Activated CD8-positive, alpha-beta memory T cell treated with anti-CD3 and anti-CD28 coated beads, Interleukin-2, amount 10 ng/mL, durations not matched to agents 7 days and 5 days (primary cell): ENCODE data around the gene NAGLU. TPM values are rescaled to one million over a fixed set of nuclear protein-coding genes. Genes with fewer than 3 reads are reported as not detected.
"Not testable (repeated sequence)": the region's sequence is repeated elsewhere in the genome, so short reads cannot be mapped to it uniquely, and the experiment has no call there.

Source experiments
- ATAC-seq: fragments of 150-1000 bp; cut with Tn5 transposase; one replicate; pipeline ENCODE4 v1.10.0; 2021; ENCODE audit warnings: moderate library complexity
- CTCF ChIA-PET: fragments of 350-600 bp; sonication (Branson Sonifier 250); formaldehyde crosslinking; loops from one replicate; lab custom pipeline; 2021; ENCODE audit warnings: antibody characterized with exemption; lab: Charles Lee
- DNase-seq: peaks from one replicate; pipeline ENCODE4 v3.0.0-alpha.2; 2020
- H3K27ac Mint-ChIP-seq: one replicate; pipeline ENCODE4 v1.8.0; 2021; ENCODE audit warnings: mild to moderate bottlenecking, mixed read lengths
- H3K27me3 Mint-ChIP-seq: one replicate; pipeline ENCODE4 v1.8.0; 2021; ENCODE audit warnings: mixed read lengths
- H3K36me3 Mint-ChIP-seq: one replicate; pipeline ENCODE4 v1.8.0; 2021; ENCODE audit warnings: mild to moderate bottlenecking, mixed read lengths
- H3K4me1 Mint-ChIP-seq: one replicate; pipeline ENCODE4 v1.8.0; 2021; ENCODE audit warnings: mixed read lengths
- H3K4me3 Mint-ChIP-seq: one replicate; pipeline ENCODE4 v1.8.0; 2021; ENCODE audit warnings: mild to moderate bottlenecking, moderate library complexity, mixed read lengths
- H3K9me3 Mint-ChIP-seq: one replicate; pipeline ENCODE4 v1.8.0; 2022; ENCODE audit warnings: low read depth, mixed read lengths
- total RNA-seq, 2 experiments: library from RNA; stranded (reverse); gene quantifications; one replicate each; pipeline ENCODE4 v1.2.3, GENCODE V29; 2021

The NAGLU gene
- total RNA-seq, 2 experiments from 2014 or later: 18.2 to 19.4 TPM

- Mint-ChIP-seq H3K36me3 (peaks cover 11% of the 10 kb centered on the region), H3K27ac (no peak overlapping the region), H3K9me3 (no peaks in the 10 kb centered on the region), H3K4me1 (peaks cover 41% of the 10 kb centered on the region), H3K27me3 (peaks cover 5% of the 10 kb centered on the region), H3K4me3 (no peak overlapping the region)
- ATAC-seq: no peak
- no peak for DNase-seq
- CTCF ChIA-PET: interaction anchor here (1.0 to 3.5 kb wide), 2 partner anchors 11 kb away, joined by 5 to 24 read pairs; no protein-coding TSS in a partner anchor
These were observed 2.4 kb downstream of the NAGLU start for GRCh38 chr17:42538482-42538881.

DNA sequence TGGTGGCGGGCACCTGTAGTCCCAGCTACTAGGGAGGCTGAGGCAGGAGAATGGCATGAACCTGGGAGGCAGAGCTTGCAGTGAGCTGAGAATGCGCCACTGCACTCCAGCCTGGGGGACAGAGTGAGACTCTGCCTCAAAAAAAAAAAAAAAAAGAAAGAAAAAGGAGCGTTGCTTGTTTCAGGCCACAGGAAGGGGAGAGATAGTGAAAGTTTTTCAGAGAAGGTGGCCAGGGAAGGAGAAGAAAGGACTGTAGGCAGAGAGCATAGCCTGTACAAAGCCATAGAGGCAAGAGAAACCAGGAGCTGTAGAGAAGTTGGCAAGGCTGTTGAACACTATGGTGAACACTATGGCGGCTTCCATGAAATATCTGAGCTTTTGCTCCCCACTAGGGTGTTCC lies 4.5 kb downstream of the NAGLU start:
- Mint-ChIP-seq H3K4me1 (peaks cover 37% of the 10 kb centered on the region), H3K27ac (peak overlapping the region; percentile 34), H3K36me3 (peaks cover 11% of the 10 kb centered on the region)
- not testable (repeated sequence) for ATAC-seq, DNase-seq, H3K27me3 Mint-ChIP-seq, H3K4me3 Mint-ChIP-seq, H3K9me3 Mint-ChIP-seq
- CTCF ChIA-PET: interaction anchor here (1.1 to 2.0 kb wide), 6 partner anchors 10 to 38 kb away, joined by 3 to 10 read pairs (median 5); no protein-coding TSS in a partner anchor

DNA sequence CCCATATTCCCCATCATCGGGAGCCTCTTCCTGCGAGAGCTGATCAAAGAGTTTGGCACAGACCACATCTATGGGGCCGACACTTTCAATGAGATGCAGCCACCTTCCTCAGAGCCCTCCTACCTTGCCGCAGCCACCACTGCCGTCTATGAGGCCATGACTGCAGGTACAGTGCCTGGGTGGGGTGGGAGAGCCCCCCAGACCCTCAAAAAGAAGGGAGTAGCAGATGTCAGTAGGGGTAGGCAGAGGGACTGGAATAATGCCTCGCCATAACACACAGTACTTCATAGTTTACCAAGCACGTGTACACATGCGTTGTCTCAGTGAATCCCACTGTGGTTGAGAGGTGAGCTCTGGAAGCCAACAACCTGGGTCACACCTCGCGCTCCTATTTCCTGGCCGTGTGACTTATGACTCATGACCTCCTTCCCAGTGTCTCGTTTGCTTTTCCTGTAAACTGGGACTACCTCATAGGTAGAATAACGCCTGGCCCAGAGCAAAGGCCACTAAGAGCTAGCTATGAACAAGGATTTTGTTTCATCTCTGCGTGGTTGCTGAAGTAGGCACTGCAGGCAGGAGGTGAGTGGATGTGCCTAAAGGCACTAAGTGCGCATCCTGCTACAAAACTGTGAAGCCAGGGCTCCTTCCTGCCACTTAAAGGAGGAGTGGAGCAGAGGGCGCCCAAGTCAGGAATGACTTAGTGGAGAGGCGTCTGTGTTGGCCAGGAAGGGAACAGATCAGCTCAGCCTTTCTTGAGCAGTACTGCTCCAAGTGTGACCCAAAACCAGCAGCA lies 5.2 kb downstream of the NAGLU start:
- CTCF ChIA-PET: interaction anchor here (1.1 to 2.1 kb wide), 8 partner anchors 11 to 37 kb away, joined by 3 to 10 read pairs (median 5); partner anchors contain the start of gene PSMC3IP
- H3K9me3 Mint-ChIP-seq: no peaks in the 10 kb centered on the region
- H3K4me3 Mint-ChIP-seq: no peak overlapping the region
- peaks cover 35% of the 10 kb centered on the region for H3K4me1 Mint-ChIP-seq
- H3K27ac Mint-ChIP-seq: peak overlapping the region; percentile 54
- no peaks in the 10 kb centered on the region for H3K27me3 Mint-ChIP-seq
- DNase-seq (no peak), ATAC-seq (no peak)
- H3K36me3 Mint-ChIP-seq: peaks cover 11% of the 10 kb centered on the region

GRCh38 chr17:42543190-42544079 lies 7.4 kb downstream of the NAGLU start:
- Mint-ChIP-seq H3K27me3 (no peaks in the 10 kb centered on the region), H3K27ac (no peak overlapping the region), H3K9me3 (no peaks in the 10 kb centered on the region), H3K36me3 (peaks cover 11% of the 10 kb centered on the region), H3K4me3 (no peak overlapping the region), H3K4me1 (peaks cover 21% of the 10 kb centered on the region)
- ATAC-seq (no peak), DNase-seq (no peak)
- CTCF ChIA-PET: interaction anchor here (0.7 kb wide), 2 partner anchors 13 to 16 kb away, joined by 3 read pairs; no protein-coding TSS in a partner anchor

DNA sequence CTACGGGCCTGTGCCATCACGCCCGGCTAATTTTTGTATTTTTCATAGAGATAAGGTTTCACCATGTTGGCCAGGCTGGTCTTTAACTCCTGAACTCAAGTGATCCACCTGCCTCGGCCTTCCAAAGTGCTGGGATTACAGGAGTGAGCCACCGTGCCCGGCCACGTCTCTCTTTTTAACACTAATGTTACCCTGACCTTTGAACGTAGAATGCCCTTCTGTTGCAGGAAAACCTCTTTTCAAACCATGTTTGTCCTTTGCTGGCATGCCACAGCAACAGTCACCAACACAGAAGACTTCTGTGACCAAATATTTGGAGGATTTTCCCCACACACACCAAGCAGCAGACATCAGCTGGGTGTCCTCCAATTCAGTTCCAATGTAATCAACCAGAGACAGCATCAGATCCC lies 8.8 kb downstream of the NAGLU start:
- Mint-ChIP-seq H3K27me3 (no peaks in the 10 kb centered on the region), H3K4me3 (no peak overlapping the region), H3K9me3 (no peaks in the 10 kb centered on the region), H3K27ac (no peak overlapping the region), H3K36me3 (peaks cover 5% of the 10 kb centered on the region), H3K4me1 (peaks cover 23% of the 10 kb centered on the region)
- CTCF ChIA-PET: interaction anchor here (2.2 kb wide), 1 partner anchor 13 kb away, joined by 6 read pairs; no protein-coding TSS in a partner anchor
- ATAC-seq (no peak), DNase-seq (no peak)

- not testable (repeated sequence) for H3K36me3 Mint-ChIP-seq, DNase-seq, ATAC-seq, H3K27ac Mint-ChIP-seq, H3K27me3 Mint-ChIP-seq, H3K9me3 Mint-ChIP-seq, H3K4me3 Mint-ChIP-seq
- CTCF ChIA-PET: interaction anchor here (0.9 to 2.2 kb wide), 3 partner anchors 14 to 107 kb away, joined by 3 to 6 read pairs (median 4); partner anchors contain the start of gene PSMC3IP
- H3K4me1 Mint-ChIP-seq: peaks cover 18% of the 10 kb centered on the region
These were observed 9.9 kb downstream of the NAGLU start for GRCh38 chr17:42545755-42546505.

- CTCF ChIA-PET: interaction anchor here (0.8 to 2.2 kb wide), 4 partner anchors 15 to 31 kb away, joined by 3 to 13 read pairs (median 5); partner anchors contain the start of genes MLX and PSMC3IP
- Mint-ChIP-seq H3K4me1 (peaks cover 12% of the 10 kb centered on the region), H3K4me3 (no peak overlapping the region)
These were observed 11.0 kb downstream of the NAGLU start for GRCh38 chr17:42547001-42547461.

DNA sequence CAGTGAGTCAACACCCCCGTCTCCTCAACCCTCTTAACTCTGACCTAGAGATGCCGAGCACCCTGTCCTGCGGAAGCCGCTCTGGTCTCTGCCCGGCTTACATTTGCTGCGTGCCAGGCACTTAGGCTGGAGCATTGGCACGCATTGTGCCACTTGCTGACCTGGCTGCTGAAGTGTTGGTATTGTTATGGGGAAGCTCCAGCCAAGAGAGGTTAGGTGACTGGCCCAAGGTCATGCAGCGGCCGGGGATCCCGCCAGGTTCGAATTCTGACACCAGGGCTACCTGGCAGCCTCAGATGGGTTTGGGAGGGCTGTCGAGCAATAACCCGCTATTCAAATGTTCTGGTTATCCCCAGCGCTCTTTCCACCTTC lies 11.6 kb downstream of the NAGLU start:
- no peak overlapping the region for H3K4me3 Mint-ChIP-seq
- peaks cover 14% of the 10 kb centered on the region for H3K4me1 Mint-ChIP-seq
- CTCF ChIA-PET: interaction anchor here (0.8 to 2.0 kb wide), 10 partner anchors 11 to 216 kb away, joined by 3 to 14 read pairs (median 6); partner anchors contain the start of genes MLX, NAGLU and PSMC3IP
- DNase-seq (no peak), ATAC-seq (no peak)
- H3K9me3 Mint-ChIP-seq: no peaks in the 10 kb centered on the region
- H3K36me3 Mint-ChIP-seq: no peaks in the 10 kb centered on the region
- H3K27ac Mint-ChIP-seq: no peak overlapping the region
- no peaks in the 10 kb centered on the region for H3K27me3 Mint-ChIP-seq

More at GRCh38 chr17:42547001-42547461, 11.0 kb downstream of the NAGLU start:
- Mint-ChIP-seq H3K27ac (no peak overlapping the region), H3K36me3 (no peaks in the 10 kb centered on the region), H3K27me3 (no peaks in the 10 kb centered on the region), H3K9me3 (no peaks in the 10 kb centered on the region)
- no peak for DNase-seq
- ATAC-seq: no peak

- peak; percentile 89 for ATAC-seq
- peaks cover 1% of the 10 kb centered on the region for H3K36me3 Mint-ChIP-seq
- H3K27me3 Mint-ChIP-seq: no peaks in the 10 kb centered on the region
- H3K4me3 Mint-ChIP-seq: peak overlapping the region; percentile 43
- H3K9me3 Mint-ChIP-seq: no peaks in the 10 kb centered on the region
- H3K27ac Mint-ChIP-seq: no peak overlapping the region
- H3K4me1 Mint-ChIP-seq: peaks cover 14% of the 10 kb centered on the region
- DNase-seq: peak; percentile 87
- CTCF ChIA-PET: interaction anchor here (0.7 to 2.0 kb wide), 14 partner anchors 9 to 215 kb away, joined by 3 to 14 read pairs (median 4); partner anchors contain the start of genes MLX, NAGLU, PLEKHH3 and PSMC3IP
These were observed 12.2 kb downstream of the NAGLU start for GRCh38 chr17:42548070-42548837.

DNA sequence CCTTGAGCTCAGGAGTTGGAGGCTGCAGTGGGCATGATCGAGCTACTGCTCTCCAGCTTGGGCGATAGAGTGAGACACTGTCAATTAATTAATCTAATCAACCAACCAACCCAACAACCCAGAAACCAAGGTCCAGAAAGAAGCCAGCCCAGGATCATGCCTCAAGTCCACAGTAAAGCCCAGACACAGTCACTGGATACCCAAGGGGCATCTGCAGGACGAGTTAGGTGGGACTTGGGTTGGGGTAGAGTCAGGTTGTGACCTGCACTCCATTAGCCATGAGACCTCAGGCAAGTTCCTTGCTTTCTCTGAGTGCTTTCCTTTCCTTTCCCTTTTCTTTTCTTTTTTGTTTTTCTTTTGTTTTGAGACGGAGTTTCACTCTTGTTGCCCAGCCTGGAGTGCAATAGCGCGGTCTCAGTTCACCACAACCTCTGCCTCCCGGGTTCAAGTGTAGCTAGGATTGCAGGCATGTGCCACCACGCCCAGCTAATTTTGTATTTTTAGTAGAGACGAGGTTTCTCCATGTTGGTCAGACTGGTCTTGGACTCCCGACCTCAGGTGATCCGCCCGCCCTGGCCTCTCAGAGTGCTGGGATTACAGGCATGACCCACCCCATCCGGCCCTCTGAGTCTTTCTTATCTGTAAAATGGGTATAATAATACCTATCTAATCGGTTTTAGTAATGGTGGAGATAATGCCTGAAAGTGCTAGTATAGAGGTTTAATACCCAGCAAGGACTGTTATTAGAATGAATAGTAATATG lies 13.1 kb downstream of the NAGLU start:
- ATAC-seq: no peak
- Mint-ChIP-seq H3K27me3 (no peaks in the 10 kb centered on the region), H3K36me3 (peaks cover 1% of the 10 kb centered on the region), H3K9me3 (no peaks in the 10 kb centered on the region), H3K27ac (peak overlapping the region; percentile 2), H3K4me1 (peaks cover 20% of the 10 kb centered on the region), H3K4me3 (peak overlapping the region; percentile 43)
- DNase-seq: no peak
- CTCF ChIA-PET: interaction anchor here (1.0 to 2.0 kb wide), 10 partner anchors 10 to 214 kb away, joined by 3 to 14 read pairs (median 6); partner anchors contain the start of genes MLX, NAGLU and PSMC3IP

- ATAC-seq, H3K36me3 Mint-ChIP-seq, DNase-seq, H3K27me3 Mint-ChIP-seq, H3K9me3 Mint-ChIP-seq: not testable (repeated sequence)
- CTCF ChIA-PET: interaction anchor here (2.4 kb wide), 1 partner anchor 11 kb away, joined by 6 read pairs; no protein-coding TSS in a partner anchor
- peak within 1 kb of the TSS; percentile 92 for H3K27ac Mint-ChIP-seq
- peaks cover 30% of the 10 kb centered on the region for H3K4me1 Mint-ChIP-seq
- peak within 1 kb of the TSS; percentile 85 for H3K4me3 Mint-ChIP-seq
These were observed 16.7 kb downstream of the NAGLU start, which contains the start of gene HSD17B1 for GRCh38 chr17:42552736-42553135. TSS of gene HSD17B1 (plus strand) at chr17:42552923. CDS start at chr17:42552934, 11 bp downstream.
